AG20443 (cell line): ENCODE data around the gene KIF26A.

ENCODE experiments used
- DNase-seq: peaks from one replicate; pipeline ENCODE4 v3.0.0; 2012; ENCODE audit warnings: low spot score, mixed read lengths

KIF26A gene

GRCh38 chr14:104131968-104132732 lies 6.2 kb upstream of the KIF26A start:
- no peak for DNase-seq

- DNase-seq = no peak
Measured at GRCh38 chr14:104132981-104133380, 5.4 kb upstream of the KIF26A start.

- DNase-seq = no peak
Measured at GRCh38 chr14:104133496-104133895, 4.9 kb upstream of the KIF26A start.

GRCh38 chr14:104134061-104134965 lies 4.1 kb upstream of the KIF26A start:
- DNase-seq = no peak

- no peak for DNase-seq
Measured at GRCh38 chr14:104135121-104135903, 3.1 kb upstream of the KIF26A start.

GRCh38 chr14:104135904-104136471 lies 2.4 kb upstream of the KIF26A start:
- DNase-seq = no peak

GRCh38 chr14:104136472-104137296 lies 1.7 kb upstream of the KIF26A start:
- DNase-seq = no peak

GRCh38 chr14:104137297-104138097 lies 890 bp upstream of the KIF26A start:
- peak; percentile 92 for DNase-seq

- DNase-seq = no peak
Measured at GRCh38 chr14:104138718-104139459, 502 bp downstream of the KIF26A start.

- no peak for DNase-seq
Measured at GRCh38 chr14:104139460-104140212, 1.2 kb downstream of the KIF26A start.

GRCh38 chr14:104140213-104140462 lies 1.8 kb downstream of the KIF26A start:
- DNase-seq = no peak

GRCh38 chr14:104140463-104141331 lies 2.3 kb downstream of the KIF26A start:
- no peak for DNase-seq

GRCh38 chr14:104141621-104142091 lies 3.3 kb downstream of the KIF26A start:
- no peak for DNase-seq

- no peak for DNase-seq
Measured at GRCh38 chr14:104142136-104142945, 4.0 kb downstream of the KIF26A start.

- DNase-seq = no peak
Measured at GRCh38 chr14:104142946-104143470, 4.6 kb downstream of the KIF26A start.

GRCh38 chr14:104143521-104144452 lies 5.4 kb downstream of the KIF26A start:
- DNase-seq = no peak
